ENCODE results near the gene TAB2. TPM values are rescaled to one million over a fixed set of nuclear protein-coding genes. Genes with fewer than 3 reads are reported as not detected.

The TAB2 gene
- total and polyA plus RNA-seq, 2 of the 8 experiments (the other 6 are each of a cell fraction or from before 2014, with no cell fraction given): 40.4 to 63.0 TPM

DNA sequence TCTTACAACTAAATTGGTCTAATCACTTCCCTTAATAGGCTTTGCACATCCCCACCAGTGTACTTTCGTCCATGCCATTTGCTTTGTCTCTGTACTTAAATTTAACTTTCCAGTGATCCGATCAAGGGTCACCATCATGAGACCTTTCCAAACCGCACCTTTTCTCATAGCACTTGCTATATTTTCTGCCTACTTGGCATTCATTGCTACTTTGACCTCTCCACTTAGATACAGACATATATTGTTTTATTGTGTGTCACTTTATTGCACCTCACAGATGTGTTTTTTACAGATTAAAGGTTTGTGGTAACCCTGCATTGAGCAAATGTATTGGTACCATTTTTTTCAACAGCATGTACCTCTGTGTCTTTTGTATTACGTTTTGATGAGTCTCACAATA, 97.3 kb downstream of the TAB2 start (continued):
- TF ChIP-seq PHF8 (conservative IDR thresholded peaks at IDR 0.05; ENCODE audit: low read depth, low read length): no peak
- TF ChIP-seq, protein P1, sequence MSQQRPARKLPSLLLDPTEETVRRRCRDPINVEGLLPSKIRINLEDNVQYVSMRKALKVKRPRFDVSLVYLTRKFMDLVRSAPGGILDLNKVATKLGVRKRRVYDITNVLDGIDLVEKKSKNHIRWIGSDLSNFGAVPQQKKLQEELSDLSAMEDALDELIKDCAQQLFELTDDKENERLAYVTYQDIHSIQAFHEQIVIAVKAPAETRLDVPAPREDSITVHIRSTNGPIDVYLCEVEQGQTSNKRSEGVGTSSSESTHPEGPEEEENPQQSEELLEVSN (IDR thresholded peaks at IDR 0.05): no peak
